GM18511 (cell line): Measurements from ENCODE around the gene FNDC7.
"Not testable (repeated sequence)": the region's sequence is repeated elsewhere in the genome, so short reads cannot be mapped to it uniquely, and the experiment has no call there.

Source experiments
- ATAC-seq: cut with Tn5 transposase; IDR thresholded peaks from one replicate; pipeline ENCODE4 v1.9.1; 2021; ENCODE audit warnings: mild to moderate bottlenecking, moderate library complexity; ENCODE audit not compliant: unreplicated experiment

Gene FNDC7, protein sequence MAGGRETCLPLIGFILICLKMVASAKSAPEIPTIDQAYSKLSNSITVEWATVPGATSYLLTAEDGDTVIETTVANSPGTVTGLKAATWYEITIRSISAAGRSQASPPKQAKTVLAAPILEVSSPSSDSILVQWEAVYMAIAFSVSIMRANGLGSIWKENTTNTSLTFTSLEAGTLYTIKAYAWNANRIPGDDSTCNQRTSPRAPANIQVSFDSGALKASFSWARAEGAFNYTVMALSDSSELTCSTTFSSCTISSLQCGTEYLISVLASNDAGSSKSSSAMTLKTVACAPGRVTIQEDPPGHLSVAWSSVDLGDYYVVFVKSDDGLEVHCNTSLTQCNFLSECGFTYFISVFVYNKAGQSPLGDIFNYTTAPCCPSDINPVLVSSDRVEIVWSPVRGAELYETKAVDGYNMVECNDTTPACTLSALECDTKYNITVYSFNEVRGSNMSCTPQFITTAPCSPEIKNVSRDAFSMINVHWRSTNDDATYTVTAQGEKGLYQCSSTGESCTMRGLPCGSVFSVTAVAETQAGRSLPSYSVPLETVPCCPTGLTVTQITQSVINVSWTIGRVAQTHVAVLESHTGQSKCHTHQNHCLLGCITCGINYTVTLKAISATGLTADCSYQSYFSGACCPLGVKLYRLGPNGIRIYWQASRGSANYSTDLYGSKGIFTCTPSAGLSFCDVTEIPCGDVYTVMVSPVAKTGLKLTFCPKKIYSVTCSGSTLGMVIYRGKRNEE

DNA sequence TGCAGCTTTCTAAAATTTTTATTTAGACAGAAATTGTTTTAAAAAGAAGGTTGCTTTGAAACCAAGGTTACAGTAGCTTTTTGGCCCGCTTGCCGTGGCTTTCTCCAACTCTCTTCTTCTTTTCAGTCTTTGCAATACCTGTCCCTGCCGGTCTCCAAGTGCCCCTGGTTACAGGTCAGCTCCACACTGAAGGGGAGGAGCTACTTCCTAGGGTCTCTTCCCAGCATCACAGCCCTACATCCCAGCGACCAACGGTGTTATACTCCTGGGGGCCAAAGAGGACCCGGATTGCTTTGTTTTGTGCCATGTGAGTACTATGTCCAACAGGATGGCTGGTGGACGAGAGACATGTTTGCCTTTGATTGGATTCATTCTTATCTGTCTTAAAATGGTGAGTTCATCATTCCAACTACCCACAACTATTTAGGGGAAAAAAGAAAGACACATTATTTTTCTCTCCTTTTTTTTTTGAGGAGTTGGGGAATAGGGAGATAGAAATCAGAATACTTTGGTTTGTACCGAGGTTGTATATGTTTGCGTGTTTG lies at the start of gene FNDC7:
FNDC7 (plus strand) TSS at position 303 of the 545 bp plus-strand sequence; CDS start at position 329, 26 bp downstream.
- no peak for ATAC-seq

DNA sequence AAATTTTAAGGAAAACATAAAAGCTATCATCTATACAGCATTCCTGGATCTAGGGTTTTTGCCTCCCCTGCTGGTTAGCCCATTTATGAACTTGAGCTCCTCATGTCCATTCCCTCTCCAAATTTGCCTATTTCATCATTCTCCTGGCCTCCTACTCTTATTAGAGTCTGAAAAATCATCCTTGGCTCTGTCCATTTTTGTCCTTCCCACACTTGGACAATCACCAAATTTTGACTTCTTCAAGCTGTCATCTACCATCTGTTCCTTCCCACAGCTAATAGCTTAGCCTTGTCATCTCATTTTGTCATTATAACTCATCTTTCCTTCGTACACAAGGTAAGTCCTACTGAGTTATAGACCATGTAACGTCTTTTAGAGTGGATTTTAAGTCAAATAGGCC lies 49.6 kb upstream of the FNDC7 start:
- ATAC-seq = no peak

DNA sequence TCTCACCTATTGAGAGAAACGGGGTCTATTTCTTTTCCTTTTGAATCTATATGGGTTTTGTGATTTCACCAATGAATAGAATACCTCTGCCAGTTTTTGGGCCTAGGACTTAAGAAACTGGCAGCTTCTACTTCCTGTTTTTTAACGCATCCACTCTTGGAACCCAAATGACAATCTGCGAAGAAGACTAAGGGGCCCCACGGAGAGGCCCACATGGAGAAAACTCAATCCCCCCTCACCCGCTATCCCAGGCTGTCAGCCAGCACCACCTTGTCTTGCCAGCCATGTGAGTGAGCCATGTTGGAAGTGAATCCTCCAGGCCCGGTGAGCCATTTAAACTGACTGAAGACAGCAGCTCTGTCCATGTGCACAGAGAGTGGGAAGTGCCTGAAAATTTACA lies 48.2 kb upstream of the FNDC7 start:
- ATAC-seq = no peak

DNA sequence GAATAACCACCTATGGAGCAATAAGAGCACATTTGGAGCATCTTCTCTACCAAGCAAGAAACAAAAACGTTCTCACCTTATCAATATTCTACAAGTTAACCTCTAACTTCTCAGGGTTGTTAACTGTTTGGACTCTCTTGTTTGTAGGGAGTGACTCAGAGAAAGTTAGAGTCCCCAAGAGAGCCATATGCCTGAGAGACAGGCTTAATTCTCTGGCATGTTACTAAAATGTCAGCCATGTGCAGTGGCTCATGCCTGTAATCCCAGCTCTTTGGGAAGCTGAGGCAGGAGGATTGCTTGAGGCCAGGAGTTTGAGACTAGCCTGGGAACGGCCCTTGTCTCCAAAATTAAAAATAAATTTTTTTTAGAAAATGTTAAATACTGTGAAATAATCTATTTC lies 47.6 kb upstream of the FNDC7 start:
- no peak for ATAC-seq

DNA sequence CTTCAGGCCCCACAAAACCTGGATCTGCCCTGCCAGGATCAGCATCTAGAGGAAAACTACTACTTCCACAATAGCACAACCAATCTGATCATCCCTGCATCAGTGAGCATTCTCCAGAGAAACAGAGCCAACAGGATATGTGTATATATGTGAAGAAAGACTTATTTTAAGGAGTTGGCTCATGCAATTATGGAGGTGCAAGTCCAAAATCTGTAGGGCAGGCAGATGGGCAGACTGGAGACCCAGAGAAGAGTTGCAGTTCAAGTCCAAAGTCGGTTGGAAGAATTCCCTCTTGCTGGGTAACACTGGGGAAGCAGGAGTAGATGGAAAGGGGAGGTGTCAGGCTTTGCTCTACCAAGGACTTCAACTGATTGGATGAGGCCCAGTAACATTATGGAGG lies 46.9 kb upstream of the FNDC7 start:
- ATAC-seq = no peak

DNA sequence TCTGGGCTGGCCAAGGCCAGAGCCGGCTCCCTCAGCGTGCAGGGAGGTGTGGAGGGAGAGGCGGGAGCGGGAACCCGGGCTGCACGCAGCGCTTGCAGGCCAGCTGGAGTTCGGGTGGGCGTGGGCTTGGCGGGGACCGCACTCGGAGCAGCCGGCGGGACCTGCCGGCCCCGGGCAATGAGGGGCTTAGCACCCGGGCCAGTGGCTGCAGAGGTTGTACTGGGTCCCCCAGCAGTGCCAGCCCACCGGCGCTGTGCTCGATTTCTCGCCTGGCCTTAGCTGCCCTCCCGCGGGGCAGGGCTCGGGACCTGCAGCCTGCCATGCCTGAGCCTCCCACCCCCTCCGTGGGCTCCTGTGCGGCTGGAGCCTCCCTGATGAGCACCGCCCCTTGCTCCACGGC lies 45.3 kb upstream of the FNDC7 start:
- not testable (repeated sequence) for ATAC-seq

DNA sequence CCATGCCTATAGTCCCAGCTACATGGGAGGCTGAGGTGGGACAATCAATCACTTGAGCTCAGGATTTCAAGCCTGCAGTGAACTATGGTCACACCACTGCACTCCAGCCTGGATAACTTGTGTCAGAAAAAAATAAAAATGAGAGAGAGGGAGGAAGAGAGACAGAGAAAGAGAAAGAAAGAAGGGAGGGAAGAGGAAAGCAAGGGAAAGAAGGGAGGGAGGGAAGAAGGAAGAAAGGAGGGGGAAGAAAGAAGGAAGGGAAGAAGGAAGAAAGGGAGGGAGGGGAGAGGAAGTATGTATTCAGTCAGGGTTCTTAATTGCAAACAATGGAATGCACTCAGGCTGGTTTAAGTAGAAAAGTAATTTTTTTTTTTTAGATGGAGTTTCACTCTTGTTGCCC lies 43.9 kb upstream of the FNDC7 start:
- ATAC-seq = no peak

DNA sequence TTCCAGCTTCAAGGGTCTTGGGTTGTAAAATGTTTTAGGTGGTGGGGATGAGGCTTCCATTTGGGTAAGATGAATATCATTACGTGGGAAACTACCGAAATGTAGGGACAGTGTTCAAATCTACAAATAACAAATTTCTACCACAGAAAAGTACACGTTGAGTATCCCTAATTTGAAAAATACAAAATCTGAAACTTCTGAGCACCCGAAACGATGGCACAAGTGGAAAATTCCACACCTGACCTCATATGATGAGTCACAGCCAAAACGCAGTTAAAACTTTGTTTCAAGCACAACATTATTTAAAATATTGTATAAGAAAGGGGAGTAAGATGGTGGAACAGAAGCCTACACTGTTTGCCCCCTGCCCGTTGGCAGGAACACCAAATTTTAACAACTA lies 43.0 kb upstream of the FNDC7 start:
- no peak for ATAC-seq

DNA sequence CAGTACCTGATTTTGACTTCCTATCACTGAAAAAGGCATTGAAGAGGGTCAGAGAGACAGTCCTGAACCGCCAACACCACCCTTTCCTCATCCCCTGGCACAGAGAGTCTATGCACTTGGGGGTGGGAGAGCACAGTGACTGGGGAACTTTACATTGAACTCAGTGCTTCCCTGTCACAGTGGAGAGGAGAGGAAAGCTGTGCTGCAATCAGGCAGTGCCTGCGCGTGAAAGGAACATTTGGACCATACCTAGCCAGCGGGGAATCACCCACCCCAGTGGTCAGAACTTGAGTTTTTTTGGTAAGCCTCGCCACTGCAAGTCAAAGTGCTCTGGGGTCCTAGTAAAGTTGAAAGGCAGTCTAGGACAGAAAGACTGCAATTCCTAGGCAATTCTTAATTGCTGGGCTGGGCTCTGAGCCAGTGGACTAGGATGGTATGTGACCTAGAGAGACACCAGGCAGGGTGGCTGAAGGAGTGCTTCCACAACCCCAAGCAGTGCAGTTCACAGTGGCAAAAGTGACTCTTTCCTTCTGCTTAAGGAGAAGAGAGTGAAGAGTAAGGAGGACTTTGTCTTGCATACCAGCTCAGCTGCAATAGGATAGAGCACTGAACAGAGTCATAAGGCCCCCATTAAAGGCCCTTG lies 42.5 kb upstream of the FNDC7 start:
- ATAC-seq = no peak

DNA sequence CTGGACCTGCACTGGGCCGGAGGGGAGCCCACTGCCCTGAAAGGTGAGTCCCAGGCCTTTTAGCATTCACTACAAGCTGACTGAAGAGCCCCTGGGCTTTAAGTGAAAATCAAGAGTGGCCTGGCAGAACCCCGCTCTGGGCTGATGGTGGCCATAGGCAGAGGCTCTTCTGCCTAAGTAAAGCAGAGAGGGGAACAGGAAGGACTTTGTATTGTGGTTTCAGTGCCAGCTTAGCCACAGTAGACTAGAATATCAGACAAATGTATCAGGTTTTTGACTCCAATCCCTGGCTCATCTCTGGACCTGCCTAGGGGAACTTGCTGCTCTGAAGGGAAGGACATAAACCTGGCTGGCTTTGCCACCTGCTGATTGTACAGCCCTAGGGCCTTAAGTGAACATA lies 41.6 kb upstream of the FNDC7 start:
- no peak for ATAC-seq

DNA sequence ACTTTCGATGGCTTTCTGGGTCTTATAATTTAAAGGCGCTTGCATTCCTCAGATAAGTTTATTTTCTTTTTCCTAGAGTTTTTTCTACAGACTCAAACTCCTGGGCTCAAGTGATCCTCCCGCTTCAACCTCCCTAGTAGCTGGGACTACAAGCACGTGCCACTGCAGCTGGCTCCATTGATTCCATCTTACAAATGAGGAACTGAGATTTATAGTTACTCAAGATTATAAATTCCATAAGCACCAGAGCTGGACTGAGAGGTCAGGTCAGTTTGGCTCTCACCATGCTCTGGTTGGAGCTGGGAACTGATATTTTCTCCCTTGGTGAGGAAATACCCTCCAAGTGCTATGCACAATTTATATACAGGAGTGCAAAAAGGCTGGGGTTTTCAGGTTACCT lies 34.0 kb upstream of the FNDC7 start:
- ATAC-seq = no peak

DNA sequence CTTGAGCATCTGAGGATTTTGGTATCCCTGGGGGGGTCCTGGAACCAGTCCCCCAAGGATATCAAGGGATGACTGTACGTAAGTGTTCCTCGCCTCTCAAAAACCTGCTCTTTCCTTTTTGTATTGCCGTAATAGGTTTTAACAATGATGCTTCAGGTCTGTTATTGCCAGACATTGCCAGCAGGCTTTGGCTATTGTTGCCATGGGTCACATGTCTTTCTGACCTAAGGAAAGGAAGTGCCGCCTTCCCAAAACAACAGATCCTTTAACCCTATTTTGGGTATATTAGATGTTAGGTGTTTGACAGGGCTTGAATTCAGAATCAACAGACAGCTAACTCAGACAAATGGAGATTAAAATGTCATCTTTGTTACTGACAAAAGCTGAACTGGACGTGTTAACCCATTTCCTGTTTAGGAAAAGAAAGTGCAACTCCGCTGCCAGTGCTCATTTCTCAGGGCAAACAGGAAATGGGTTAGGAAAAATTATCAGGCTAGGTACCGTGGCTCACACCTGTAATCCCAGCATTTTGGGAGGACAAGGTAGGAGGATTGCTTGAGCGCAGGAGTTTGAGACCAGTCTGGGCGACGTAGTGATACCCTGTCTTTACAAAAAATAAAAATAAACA lies 33.0 kb upstream of the FNDC7 start:
- ATAC-seq = no peak

DNA sequence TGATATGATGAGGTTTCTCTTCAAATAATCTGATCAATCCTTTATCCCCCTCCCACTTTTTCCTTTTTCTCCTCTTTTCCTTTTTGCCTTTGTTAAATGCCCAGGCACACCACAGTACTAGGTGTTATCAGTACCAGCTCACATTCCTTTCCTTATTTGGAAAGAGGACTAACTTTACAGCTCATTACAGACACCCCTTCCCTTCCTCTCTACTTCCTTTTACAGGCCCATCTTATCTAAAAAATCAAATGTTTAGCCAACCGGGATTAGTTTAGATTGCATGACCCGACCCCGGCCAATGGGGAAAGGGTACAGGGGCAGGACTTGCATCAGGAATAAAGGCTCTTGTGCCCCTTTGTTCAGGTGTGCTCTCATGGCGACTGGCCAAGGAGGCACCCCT lies 31.0 kb upstream of the FNDC7 start:
- ATAC-seq = not testable (repeated sequence)

DNA sequence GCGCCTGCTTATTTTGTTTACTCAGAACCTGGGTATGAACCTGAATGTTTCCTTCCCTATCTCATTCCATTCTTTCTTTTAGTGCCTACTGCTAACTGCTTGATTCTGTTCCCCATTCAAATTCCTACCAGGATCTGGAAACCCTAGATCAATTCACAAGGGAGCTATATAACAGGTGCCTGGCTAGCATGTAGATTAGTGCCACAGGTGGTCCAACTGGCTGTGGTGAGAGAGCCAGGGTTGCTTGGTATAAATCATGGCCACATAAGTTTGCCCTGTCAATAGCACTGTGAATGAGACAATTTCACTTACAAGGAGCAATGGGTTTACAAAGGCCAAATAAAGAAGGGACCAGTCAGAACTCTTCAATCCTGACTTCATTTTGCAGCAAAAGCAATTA lies 27.2 kb upstream of the FNDC7 start:
- ATAC-seq = no peak

DNA sequence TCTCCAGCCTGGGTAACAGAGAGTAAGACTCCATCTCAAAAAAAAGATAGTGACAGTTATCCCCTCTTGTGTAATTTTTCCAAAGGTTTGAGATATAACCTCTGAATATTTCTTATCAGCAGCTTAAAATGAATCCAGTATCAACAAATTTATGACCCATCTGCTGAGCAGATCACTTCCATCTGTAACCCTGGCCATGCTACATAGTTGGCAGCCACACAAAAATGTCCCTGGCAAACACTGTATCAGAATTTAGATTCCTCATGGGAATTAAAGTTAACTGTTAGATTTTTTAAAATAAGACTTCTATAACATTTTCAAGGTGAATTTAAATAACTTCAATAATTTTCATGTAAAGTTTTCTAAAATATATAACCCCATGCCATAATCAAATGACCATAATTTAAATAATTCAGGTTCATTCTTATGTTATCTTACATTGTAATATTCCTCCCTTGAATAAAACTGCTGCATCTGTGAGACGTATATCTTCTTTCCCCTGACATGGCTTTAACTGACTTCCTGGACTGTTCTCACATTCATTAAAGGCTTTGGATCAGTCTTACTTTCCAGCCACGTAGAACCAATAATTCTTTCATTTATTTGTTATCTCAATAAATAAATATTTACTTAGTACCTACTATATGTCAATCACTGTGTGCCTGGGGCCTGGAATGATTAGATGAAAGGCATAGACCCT lies 25.9 kb upstream of the FNDC7 start:
- ATAC-seq = no peak

DNA sequence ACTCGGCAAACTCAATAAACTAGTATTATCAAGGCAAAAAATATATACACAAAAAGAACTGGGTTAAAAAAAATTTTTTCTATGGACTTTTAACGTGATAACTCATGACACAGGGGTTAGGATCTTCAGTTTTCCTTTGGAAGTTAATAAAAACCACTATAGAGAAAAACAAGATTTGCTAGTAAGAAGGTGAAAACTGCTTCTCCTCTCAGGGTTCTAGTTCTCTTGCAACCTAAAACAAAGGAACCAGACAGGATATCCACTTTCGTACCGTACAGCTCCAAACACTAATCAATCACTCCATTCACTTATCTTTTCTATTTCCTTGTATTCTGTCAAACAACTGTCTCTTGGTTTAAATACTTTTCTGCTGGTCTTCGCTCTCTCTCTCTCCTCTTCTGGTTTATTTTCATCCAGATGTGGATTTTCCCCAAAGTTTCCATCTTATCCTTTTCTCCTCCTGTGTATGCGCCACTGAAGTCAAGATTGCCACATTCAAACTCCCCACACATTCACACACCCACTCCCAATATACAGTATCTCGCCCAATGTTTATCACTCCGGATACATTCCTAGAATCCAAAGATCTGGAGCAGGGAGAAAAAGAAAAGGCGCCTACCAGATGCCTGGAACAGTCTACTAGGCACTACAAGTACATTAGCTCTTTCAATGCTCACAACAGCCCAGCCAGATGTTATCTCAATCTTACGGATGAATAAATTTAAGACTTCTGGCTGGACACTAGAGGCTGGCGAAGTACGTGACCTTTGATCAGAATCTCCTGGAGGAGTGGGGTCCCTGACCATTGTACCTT lies 21.4 kb upstream of the FNDC7 start:
- peak; percentile 15 for ATAC-seq

DNA sequence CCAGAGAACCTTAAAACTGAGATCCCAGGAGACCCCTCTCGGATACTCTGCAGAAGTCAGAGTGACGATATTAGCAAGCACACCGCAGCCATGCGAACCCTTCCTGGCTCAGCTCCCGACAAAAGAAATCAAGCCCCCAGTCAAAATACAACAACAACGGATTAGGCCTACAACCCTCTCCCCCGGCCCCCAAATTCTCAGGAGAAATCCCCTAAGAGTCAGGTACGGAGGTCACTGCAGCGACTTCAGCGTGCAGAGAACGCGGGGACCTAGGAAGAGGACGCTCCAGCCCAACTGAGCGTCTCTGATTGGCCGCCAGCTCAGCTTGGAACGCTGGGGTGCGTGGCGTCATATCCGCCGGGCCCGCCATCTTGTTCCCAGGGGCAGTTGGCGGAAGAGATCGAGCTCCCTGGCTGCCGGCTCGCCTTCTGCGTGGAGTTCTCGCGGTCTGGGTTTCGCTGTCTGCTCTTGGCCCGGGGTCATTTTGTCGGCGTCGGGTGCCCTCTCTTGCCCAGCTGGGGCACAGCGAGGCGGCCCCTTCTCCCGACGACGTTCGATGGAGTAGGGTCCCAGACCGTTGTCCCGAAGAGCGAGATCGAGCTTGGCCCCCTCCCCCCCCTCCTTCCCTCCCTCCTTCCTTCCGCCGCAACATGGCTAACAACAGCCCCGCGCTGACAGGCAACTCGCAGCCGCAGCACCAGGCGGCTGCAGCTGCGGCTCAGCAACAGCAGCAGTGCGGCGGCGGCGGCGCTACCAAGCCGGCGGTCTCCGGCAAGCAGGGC lies 20.6 kb upstream of the FNDC7 start, which contains the start of gene PRPF38B:
PRPF38B (plus strand) TSS at position 369 of the 782 bp plus-strand sequence; CDS start at position 651, 282 bp downstream.
- peak; percentile 93 for ATAC-seq

DNA sequence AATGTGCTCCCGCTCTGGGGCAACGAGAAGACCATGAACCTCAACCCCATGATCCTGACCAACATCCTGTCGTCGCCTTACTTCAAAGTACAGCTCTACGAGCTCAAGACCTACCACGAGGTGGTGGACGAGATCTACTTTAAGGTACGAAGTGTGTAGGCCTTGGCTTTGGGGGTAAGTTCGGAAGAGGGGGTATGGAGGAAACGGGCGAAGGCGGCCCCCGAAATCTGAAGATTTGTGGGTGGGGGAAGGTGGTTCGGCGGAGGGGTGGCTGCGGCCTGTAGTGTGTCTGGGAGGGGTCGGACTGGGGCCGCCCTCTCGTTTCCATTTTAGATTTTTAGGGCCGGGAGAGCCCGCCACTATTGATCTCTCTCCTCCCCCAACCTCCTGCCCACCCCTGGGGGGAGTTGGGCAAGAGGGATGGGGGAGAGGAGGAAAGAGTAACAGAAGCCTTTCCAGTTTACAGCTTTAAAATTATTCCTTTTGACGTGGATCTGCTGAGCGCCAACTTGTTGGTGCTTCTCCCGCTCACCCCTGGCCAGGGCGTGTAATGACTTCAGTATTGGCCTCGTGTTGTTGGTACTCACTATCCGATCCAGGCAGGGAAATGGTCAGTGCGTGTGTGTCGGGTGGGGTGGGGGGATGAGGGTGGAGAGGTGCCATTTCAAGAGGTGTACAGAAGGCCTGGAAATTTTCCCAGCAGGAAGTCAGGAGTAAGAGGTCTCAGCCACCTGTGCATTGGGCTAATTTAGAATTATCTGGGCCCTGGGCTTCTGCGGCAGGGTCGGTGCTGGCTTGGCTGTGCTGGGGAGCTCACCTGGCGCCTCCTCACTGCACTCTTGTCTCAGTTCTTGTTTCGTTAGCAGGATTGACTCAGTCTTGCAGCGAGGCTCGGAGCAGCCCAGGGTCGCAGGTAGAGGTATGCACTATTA lies 19.7 kb upstream of the FNDC7 start:
- peak; percentile 57 for ATAC-seq
